Mucosa of gallbladder (tissue), 1 donor: Measurements from ENCODE around the gene SLC43A1. TPM values are rescaled to one million over a fixed set of nuclear protein-coding genes. Genes with fewer than 3 reads are reported as not detected.

Experiments
- DNase-seq: peaks from one replicate; pipeline ENCODE4 v3.0.0-alpha.2; 2020; ENCODE audit warnings: low spot score
- total RNA-seq: library from RNA; stranded (reverse); gene quantifications from one replicate; pipeline ENCODE4 v1.2.1, GENCODE V29; 2021
- donor health status: DM: no; HTN: no; CAD: no.

SLC43A1 gene
- total RNA-seq, 1 donor from 2014 or later = 89.5 TPM

DNA sequence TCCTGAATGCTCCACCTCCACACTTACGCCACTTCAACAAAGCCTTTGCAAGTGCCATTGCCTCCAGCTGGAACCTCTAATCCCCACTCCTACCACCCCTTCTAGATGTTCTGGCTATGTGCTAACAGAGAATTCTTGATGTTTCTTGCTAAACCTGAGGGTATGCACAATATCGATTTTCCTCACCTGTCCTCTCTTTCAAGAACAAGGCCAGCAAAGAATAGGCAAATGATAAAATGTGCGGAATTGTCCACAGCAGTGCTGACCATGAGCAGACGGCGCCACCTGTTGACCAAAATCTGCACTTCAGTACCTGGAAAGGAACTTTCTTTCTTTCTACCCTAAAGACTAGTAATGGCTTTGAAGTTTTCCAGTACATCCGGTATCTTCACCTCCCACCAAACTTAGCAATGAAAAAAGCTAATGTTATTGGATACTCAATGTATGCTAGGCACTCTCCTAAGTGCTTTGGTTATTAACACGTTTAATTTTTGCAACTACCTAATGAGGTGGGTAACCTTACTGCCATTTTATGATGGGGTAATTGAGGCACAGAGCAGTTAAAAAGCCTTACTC, 11.6 kb upstream of the SLC43A1 start:
- DNase-seq = peak; percentile 78

DNA sequence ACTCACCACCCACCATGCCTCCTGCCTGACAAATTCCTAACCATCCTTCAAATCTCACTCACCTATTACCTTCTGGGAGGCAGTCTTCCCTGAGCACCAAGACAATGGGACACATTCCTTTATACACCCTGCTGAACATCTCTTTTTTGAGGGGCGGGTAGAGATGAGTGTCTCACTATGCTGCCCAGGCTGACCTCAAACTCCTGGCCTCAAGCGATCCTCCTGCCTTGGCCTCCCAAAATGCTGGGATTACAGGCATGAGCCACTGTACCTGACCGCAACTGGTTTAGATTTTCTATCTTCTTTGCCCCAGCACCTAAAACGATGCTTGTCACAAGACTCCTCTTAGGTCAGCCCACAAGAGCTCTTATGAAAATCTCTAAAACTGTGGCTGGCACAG, 7.9 kb upstream of the SLC43A1 start:
- DNase-seq = no peak

DNA sequence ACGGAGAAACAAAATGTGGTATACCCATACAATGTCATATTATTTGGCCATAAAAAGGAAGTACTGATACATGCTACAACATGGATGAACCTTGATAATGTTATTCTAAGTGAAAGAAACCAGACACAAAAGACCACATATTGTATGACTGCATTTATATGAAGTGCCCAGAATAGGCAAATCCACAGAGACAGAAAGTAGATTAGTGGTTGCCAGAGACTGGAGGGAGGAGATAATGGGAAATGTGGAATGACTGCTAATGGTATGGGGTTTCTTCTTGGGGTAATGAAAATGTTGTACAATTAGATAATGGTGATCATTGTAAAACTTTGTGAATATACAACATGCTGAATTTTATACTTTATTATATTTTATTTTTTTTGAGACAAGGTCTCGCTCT, 5.6 kb upstream of the SLC43A1 start:
- no peak for DNase-seq

DNA sequence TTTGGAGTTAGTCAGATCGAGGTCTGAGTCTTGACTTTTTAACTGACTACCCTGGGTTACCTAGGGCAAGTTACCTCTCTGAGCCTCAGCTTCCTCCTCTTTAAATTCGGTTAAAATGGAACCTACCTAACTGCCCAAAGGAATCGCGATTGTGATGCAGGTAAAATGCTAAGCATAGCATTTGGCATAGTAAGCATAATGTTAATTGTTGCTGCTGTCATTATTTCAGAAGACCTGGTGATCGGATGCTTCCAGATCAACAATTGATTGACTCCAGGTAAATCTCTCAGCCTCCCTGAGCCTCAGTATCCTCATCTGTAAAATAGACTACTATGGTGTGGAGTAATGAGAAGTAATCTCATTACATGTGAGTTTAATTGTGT, 550 bp upstream of the SLC43A1 start:
- DNase-seq = no peak

DNA sequence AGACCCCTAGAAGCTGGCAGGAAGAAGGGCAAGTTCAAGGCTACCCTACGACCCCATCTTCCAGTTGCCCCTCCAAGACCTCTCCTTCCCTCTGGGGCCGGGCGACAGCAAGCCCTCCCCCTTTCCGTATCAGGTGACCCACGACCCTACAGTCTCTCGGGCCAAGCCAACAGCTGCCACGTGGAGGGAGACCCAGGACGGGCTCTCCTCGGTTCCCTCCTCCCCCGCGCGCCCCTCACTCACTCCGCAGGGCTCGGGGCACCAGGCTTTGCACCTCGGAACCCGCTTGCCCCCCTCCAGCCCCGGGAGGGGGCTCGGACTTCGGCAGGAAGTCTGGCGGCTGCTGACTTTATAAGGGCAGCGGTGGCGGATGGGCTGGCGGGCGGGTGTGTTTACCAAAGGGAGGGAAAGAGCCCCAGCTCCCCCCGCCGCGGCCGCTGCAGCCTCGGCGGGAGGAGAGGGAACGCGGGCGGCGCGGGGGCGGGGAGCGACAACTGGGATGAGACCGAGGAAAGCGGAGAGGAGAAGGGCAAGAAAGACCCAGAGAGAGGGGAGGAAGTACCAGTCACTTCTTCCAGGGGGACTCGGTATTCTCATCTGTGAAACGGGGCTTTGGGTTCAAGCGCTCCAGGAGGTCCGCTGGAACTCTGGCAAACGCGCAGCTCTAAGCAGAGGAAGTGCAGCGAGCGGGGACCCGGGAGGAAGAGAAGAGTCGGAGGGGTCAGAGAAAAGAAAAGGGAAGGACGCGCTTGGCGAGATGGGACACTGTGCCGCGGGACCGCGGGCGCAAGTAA, 767 bp downstream of the SLC43A1 start:
- DNase-seq = peak; percentile 63

DNA sequence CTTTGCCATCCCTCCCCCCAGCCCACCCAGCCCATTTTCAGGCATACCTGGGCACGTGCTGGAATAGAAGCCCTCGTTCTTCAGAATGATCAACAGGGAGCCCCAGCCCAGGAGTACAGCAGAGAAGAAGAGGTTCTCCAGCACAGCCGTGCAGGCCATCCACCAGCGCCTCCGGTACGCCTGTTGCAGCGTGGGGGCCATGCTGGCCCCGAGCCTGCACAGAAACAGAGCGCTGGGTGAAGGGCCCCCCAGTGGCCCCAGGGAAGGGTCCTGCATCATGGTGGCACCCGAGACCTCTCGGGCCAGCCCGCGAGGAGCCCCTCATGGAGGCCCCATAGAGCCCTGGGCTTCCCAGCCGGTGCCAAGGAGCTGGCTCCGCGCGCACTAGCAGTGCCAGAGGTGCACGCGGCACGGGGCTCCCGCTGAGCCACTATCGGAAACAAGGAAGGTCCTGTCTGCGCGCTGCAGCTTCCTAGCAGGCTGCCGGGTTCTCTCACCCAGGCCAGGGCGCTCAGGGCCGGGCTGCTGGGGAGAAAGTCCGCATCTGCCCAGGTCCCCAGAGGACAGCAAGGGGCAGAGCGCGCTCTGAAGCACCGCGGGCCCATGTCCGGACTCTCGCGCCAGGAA, 1.5 kb downstream of the SLC43A1 start:
- peak; percentile 44 for DNase-seq

DNA sequence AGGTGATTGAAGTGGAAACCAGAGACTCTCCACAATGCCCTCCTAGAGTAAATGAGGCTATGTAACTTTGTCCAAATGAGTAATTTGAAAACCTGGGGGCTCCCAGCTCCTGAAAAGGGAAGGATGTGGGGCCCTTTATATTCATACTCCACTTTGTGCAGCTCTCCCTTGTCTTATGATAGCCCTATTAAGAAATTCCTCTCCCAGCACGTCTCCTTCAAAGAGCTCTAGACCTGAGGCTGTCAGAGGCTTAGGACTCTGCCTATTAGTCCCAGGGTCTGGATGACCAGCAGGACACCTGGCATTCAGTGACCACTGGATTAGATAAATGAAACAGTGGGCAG, 2.1 kb downstream of the SLC43A1 start:
- DNase-seq = no peak

DNA sequence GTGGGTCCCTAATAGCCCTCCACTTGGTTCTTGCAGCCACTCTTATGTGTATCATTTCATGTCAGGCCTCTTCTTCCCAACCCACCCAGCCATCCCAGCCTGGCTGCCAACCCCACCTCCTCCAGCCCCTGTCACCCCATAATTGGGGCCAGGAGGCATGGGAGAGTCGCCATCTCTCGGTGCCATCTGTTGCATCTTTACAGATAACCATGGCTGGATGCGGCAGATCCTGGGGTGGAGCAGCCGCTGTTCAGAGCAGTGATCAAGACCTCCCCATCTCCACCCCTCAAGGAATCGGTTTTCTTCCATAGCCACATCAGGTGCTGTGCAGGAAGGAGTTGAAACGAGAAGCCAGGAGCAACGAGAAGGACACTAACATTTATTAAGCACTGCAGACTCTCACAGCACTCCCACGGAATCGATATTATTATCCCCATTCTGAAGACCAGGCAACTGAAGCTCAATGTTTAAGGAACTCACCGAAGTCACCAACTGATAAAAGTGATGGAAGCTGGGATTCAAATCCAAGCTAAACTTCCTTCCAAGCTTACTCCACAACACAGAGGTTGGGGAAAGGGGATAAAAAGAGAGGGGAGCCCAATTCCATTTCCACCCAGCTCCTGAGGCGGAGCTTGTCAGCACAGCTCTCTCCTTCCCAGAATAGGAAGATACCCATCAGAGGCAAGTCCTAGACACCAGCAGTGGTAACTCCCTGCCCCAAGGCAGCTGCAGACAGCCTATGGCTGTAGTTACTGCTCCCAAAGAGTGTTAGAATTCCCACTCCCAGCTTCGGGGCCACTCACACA, 2.7 kb downstream of the SLC43A1 start:
- no peak for DNase-seq

DNA sequence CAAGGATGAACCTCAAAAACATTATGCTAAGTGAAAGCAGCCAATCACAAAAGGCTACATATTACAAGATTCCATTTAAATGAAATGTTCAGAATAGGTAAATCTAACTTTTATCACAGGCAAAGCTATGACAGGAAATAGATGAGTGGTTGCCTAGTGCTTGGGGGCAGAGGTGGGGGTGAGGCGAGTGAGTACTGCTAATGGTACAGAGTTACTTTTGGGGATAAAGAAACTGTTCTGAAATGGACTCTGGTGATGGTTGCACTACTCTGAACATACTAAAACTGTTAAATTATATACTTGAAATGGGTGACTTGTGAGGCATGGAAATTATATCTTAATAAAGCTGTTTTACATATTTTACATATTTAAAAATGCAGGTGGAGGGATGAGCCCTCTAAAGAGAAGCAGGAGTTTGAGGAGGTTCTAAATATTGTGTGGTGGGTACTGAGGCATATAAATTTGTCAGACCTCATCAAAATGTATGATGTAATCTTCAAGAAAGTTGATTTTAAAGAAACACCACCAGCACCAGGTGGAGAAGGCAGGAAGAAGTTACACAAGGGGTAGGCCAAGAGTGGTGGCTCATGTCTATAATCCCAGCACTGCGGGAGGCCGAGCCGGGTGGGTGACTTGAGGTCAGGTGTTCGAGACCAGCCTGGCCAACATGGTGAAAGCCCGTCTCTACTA, 3.6 kb downstream of the SLC43A1 start:
- no peak for DNase-seq

DNA sequence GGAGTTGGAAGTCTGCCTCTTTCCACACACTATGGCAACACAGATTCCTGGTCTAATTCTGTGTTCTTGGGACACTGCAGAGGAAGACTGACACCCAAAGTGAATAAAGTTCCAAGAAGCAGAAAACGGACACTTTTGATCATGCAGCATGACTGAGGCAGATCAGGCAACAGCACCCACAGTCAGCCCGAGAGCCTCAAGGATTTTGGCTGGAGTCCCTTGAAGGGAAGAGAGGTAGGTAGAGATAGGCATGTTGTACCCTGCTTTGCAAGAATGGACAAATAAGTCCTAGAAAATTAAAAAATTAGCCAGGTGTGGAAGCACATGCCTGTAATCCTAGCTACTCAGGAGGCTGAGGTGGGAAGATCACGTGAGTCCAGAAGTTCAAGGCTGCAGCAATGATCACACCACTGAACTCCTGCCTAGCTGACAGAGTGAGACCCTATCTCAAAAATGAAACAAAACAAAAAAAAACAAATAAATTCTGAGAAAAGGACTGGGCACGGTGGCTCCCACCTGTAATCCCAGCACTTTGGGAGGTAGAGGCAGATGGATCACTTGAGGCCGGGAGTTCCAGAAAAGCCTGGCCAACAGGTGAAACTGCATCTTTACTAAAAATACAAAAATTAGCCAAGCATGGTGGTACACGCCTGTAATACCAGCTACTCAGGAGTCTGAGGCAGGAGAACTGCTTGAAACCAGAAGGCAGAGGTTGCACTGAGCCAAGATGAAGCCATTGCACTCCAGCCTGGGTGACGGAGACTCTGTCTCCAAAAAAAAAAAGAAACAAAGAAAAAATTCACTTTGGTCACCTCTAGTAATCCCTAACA, 6.9 kb downstream of the SLC43A1 start:
- no peak for DNase-seq

DNA sequence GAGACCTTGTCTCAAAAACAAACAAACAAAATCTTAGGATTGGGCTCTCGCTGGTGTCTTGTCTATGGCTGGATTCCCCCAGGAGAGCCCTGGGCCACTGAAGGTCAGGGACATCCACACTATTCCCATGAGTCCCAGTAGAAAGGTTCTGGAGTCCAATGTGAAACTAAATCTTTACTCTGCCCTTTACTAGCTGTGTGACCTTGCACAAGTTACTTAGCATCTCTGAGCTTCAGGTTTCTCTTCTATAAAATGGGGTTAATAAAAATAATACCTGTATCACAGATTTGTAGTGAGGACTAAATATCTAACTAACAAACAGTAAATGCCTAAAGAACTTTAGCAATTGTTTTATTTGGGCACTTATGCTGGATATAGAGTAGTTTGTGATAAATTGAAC, 9.0 kb downstream of the SLC43A1 start:
- DNase-seq = no peak

DNA sequence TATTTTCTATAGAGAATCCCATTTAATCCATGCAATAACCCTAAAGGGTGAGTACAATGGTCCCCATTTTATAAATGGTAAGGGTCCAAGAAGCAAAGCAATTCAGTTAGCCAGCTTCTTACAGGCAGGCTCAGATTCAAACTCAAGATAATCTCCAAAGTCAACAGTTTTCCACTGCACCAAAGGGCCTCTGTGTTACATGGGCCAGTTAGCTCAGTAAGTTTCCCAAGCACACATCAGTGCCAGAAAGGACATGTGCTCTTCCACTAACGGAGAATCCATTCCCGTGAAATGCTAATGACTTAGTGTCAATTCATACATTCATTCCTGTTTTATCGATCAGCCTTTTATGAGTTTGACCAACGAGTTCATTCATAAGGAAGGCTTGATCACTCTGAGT, 11.0 kb downstream of the SLC43A1 start:
- no peak for DNase-seq

DNA sequence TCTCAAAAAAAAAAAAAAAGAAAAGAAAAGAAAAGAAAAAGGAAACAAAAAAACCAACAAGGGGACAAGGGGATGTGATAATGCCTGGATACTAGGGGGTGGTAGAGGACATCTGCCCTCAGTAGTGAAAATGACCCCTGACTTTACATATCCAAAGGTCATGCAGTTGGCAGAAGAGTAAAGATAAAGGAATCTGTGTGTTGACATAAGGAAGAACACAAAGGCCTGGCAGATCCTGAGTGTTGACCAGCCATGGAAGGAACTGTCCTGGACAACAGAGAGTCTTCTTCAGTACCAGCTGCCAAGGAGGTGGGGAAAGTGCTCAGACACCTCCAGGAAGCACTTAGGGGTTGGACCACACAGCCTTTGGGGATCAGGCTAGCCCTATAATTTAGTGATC, 12.6 kb downstream of the SLC43A1 start:
- DNase-seq = no peak

DNA sequence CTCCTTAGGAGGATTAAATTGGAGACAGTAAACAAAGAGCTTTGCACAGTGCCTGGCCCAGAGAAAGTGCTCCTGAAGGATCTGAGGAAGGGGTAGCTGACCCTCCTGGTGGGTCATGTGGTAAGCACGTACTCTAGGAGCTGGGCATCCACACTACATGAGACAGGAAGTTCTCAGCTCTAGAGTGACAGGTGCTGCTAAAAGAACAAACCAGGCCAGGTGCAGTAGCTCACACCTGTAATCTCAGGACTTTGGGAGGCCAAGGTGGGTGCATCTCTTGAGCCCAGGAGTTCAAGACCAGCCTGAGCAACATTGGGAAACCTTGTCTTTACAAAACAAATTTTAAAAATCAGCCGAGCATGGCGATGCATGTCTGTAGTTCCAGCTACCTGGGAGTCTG, 13.1 kb downstream of the SLC43A1 start:
- no peak for DNase-seq

DNA sequence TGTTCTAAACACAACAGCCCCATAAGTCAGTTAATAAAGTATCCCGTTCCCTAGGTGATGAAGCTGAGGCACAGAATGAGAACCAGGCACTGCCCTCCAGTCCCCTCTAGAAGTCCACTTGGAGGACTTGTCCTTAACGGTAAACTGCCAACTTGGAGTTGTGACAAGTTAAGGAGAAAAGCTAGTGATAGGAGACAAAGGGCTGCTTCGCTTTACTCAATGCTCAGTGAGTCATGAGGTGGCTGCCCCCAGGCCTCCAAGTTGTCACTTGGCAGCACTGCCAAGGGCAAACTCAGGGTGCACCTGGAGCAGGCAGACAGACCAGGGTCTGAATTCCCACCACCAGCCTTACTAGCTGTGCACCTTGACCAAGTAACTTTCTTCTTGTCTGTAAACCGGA, 13.5 kb downstream of the SLC43A1 start:
- DNase-seq = peak; percentile 75

DNA sequence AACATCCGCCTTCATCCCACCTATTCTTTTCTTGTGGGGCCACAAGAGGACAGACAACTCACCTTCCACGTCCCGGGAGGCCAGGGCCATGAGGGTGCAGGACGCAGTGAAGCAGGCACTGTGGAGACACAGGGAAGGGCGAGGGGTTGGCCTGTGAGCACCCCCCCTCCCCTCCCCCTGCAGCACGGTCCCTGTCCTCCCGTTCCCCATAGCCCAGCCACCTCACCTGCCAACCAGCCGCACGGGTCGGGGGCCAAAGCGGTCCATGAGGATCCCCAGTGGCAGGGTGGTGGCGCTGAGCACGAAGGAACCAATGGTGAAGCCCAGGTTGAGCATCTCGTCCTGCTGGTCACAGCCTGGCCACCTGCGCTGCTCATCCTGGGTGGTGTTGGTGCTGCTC, 14.6 kb downstream of the SLC43A1 start:
- DNase-seq = no peak

DNA sequence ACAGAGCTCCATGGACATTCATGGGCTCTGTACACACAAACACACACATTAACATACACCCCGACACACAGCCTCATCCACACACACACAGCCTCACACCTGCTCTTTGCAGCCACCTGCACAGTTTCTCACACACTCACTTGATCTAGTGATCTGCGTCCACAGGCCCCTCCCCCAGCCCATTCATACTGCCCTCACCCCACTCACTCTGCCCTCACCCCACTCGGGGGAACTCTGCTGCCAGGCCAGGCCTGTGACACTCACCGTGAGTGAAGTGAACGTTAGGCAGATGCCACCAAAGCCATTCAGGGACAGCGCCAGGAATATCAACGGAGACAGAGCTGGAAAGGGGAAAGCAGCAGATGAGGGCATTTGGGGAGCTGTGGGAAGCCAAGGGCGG, 15.0 kb downstream of the SLC43A1 start:
- no peak for DNase-seq

DNA sequence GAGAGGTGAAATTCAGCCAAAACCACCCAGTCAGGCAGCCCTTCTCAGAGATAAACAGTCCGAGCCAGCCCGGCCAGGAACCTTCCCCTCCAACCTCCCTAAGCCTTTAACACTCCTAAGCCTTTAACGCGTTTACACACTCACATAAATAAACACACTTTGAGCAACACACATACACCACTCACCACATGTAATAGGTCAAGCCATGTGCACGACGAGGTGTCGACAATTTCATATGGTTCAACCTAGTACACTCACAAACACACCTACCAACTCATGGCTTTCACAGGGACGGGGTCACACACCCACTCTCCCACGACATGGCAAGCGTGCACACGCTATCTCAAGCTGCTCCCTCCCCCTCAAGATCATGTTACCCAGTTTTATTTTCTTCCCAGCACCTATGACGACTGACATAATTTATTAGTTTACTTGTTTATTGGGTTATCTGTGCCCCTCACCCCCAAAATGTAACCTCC, 15.5 kb downstream of the SLC43A1 start:
- no peak for DNase-seq

DNA sequence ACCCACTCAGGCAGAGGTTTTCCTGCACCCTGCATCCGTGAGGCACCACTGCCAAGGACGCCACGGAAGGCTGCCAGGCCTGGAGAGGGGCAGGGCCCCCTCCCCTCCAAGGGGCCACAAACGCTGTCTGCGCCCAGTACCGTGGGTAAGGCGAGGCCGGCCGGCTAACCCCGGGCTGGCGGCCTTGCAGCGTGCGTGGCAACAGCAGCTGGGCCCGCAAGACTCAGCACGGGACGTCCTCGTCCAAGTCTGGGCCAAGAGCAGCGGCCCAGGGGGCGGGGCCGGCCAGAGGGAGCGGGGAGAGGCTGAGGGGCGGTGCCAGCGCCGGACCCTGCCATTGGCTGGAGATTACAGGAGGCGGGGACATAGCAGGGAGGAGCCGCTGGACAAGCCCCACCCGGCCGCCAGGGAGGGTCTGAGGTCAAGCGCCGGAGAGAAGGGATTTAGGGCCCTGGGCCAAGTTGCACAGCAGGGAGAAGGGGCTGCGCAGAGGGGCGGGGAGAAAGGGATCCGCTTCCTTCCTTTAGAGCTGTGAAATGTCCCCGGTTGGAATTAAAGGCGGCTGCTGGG, 16.0 kb downstream of the SLC43A1 start:
- peak; percentile 95 for DNase-seq

DNA sequence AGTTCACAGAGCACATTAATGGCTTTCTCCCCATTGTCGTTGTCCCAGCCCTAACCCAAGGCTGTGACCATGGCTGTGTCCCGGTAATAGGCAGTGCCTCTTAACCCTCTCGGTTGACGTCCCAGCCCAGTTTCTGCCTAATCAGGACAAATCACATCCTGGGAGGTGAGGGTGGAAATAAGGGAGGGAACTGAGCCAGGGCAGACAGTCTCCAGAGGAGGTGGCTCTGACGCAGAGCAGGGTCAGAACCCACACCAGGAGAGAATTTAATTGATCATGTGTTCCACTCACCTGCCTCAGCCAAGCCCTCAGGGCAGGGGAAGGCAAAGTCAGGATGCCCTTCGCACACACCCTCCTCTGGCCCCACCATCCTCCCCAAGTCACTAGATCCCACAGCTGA, 17.0 kb downstream of the SLC43A1 start:
- DNase-seq = peak; percentile 85
